Mesodermal cell (in vitro differentiated cells): ENCODE results near the gene ZNF575. TPM values are rescaled to one million over a fixed set of nuclear protein-coding genes. Genes with fewer than 3 reads are reported as not detected.

ENCODE experiments used
- H3K27ac ChIP-seq: 2 replicates; pipeline ENCODE4 v1.7.0; 2013; ENCODE audit warnings: mild to moderate bottlenecking, low read depth, low read length, moderate library complexity; ENCODE audit not compliant: severe bottlenecking
- H3K36me3 ChIP-seq: 2 replicates; pipeline ENCODE4 v1.7.1; 2013; ENCODE audit warnings: mild to moderate bottlenecking, low read length, moderate library complexity; ENCODE audit not compliant: control insufficient read depth, insufficient read depth
- H3K4me1 ChIP-seq: one replicate; pipeline ENCODE4 v1.7.1; 2013; ENCODE audit warnings: mild to moderate bottlenecking, low read length; ENCODE audit not compliant: insufficient read depth, control insufficient read depth, poor library complexity, severe bottlenecking
- H3K4me3 ChIP-seq: 2 replicates; pipeline ENCODE4 v1.7.0; 2013; ENCODE audit warnings: low read length, control low read depth, mild to moderate bottlenecking; ENCODE audit not compliant: insufficient read depth, poor library complexity, severe bottlenecking; ENCODE audit errors: extremely low read depth
- H3K9me3 ChIP-seq: 2 replicates; pipeline ENCODE4 v1.7.1; 2013; ENCODE audit warnings: mild to moderate bottlenecking, low read length, moderate library complexity; ENCODE audit not compliant: control insufficient read depth
- WGBS, 2 experiments: methylation state at CpG; one replicate each; pipeline ENCODE4 v1.1.5; 2013; ENCODE audit warnings: missing lambda C conversion rate in 2 of 2; ENCODE audit not compliant: insufficient coverage in 2 of 2; 5-methylcytosine and 5-hydroxymethylcytosine counted together
- polyA plus RNA-seq, 2 experiments: library from polyadenylated mRNA; stranded (reverse); fragments of 50-300 nt; gene quantifications; one replicate each; pipeline ENCODE4 v1.2.3, GENCODE V29; 2013

ZNF575 gene, protein sequence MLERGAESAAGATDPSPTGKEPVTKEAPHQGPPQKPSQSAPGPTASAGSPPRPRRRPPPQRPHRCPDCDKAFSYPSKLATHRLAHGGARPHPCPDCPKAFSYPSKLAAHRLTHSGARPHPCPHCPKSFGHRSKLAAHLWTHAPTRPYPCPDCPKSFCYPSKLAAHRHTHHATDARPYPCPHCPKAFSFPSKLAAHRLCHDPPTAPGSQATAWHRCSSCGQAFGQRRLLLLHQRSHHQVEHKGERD
- 1.0 TPM for polyA plus RNA-seq (2013, experiment 1 of 2)
- polyA plus RNA-seq (2013, experiment 2 of 2), result 1.2 TPM

- Histone ChIP-seq H3K4me1 (peaks cover 10% of the 10 kb centered on the region), H3K4me3 (peak within 1 kb of the TSS; percentile 47), H3K27ac (peak within 1 kb of the TSS; percentile 93), H3K9me3 (no peaks in the 10 kb centered on the region), H3K36me3 (peaks cover 18% of the 10 kb centered on the region)
- 0 to 3% methylated on average over 25 to 41 of the region's 47 CpGs for WGBS, 2 experiments
Measured at GRCh38 chr19:43532962-43533545, at the start of gene ZNF575. ZNF575 (plus strand) TSS chr19:43533188; CDS start chr19:43534423, 1,235 bp downstream.

DNA sequence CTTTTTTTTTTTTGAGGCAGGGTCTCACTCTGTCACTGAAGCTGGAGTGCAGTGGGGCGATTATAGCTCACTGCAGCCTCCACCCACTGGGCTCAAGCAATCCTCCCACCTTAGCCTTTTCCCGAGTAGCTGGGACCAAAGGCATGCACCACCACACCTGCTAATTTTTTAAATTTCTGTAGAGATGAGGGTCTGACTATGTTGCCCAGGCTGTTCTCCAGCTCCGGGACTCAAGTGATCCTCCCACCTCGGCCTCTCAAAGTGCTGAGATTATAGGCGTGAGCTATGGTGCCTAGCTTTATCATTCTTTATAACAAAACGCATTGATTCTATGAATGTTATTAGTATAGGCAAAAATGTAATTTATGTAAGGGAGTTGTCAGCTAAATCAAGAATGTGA, 49.7 kb upstream of the ZNF575 start:
- Histone ChIP-seq H3K4me3 (no peak overlapping the region), H3K4me1 (no peaks in the 10 kb centered on the region), H3K36me3 (no peaks in the 10 kb centered on the region), H3K9me3 (no peaks in the 10 kb centered on the region), H3K27ac (no peak overlapping the region)
- WGBS, 2 experiments, result 96% methylated on average over 4 of the region's 6 CpGs; no CpG with 5 or more reads in 1 of the 2 experiments

DNA sequence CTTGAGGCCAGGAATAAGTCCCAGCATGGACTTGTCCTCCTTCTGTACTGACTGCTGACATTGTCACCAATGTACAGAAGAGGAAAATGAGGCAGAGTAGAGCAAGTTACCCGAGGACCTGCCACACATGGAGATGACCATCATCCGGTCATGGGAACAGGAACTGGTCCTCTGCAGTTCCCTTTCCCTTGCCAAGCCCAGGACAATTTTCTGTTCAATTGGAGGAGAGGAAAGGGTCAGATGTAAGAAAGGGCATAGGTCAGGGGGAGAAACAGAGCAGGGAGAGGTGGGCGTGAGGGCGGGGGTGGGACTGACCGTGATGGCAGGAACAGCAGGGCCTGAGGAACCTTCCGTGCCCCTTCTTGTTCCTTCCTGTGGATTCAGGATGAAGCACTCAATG, 47.0 kb upstream of the ZNF575 start:
- H3K9me3 ChIP-seq, result no peaks in the 10 kb centered on the region
- H3K4me3 ChIP-seq, result no peak overlapping the region
- no peak overlapping the region for H3K27ac ChIP-seq
- WGBS, 2 experiments, result 88 to 89% methylated on average over 2 to 5 of the region's 6 CpGs
- H3K4me1 ChIP-seq, result no peaks in the 10 kb centered on the region
- H3K36me3 ChIP-seq, result no peaks in the 10 kb centered on the region

DNA sequence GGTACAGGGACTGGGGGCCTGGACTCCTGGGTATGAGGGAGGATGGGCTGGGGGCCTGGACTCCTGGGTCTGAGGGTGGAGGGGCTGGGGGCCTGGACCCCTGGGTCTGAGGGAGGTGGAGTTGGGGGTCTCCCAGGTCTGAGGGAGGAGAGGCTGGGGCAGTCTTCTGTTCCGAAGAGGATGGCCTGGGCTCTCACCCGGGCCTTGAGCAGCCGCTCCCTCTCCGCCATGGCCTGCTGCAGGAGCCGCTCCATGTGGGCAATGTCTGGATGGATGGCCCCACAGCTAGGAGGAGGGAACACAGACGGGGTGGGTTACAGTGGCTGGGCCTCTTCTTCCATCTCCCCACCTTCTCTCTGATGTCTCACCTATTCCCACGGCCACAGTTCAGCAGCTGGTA, 46.6 kb upstream of the ZNF575 start:
- no peak overlapping the region for H3K27ac ChIP-seq
- no peaks in the 10 kb centered on the region for H3K9me3 ChIP-seq
- H3K4me1 ChIP-seq, result no peaks in the 10 kb centered on the region
- H3K4me3 ChIP-seq, result no peak overlapping the region
- no peaks in the 10 kb centered on the region for H3K36me3 ChIP-seq
- 88 to 94% methylated on average over 3 to 5 of the region's 7 CpGs for WGBS, 2 experiments

- H3K4me3 ChIP-seq, result no peak overlapping the region
- H3K4me1 ChIP-seq, result no peaks in the 10 kb centered on the region
- no peaks in the 10 kb centered on the region for H3K36me3 ChIP-seq
- H3K9me3 ChIP-seq, result no peaks in the 10 kb centered on the region
- 84 to 95% methylated on average over 6 to 7 of the region's 8 CpGs for WGBS, 2 experiments
- no peak overlapping the region for H3K27ac ChIP-seq
Measured at GRCh38 chr19:43488179-43488578, 44.8 kb upstream of the ZNF575 start.

DNA sequence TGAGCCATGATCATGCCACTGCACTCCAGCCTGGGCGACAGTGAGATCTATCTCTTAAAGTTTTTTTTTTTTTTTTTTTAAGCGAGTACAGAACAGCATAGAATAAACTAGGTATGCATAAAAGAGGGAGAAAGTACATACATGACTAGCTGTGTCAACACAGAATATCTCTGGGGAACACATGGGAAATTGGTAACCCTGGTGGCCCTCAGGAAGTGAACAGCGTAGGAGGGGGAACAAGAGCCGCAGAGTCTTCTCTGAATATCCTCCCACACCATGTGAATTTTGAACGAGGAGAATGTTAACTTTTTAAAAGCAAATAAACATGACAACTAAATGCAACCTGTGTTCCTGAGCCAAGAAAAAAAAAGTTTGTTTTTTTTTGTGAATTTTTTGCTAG, 43.7 kb upstream of the ZNF575 start:
- no peaks in the 10 kb centered on the region for H3K4me1 ChIP-seq
- no peak overlapping the region for H3K27ac ChIP-seq
- peaks cover 3% of the 10 kb centered on the region for H3K36me3 ChIP-seq
- H3K9me3 ChIP-seq, result no peaks in the 10 kb centered on the region
- H3K4me3 ChIP-seq, result no peak overlapping the region
- WGBS, 2 experiments, result 100% methylated on average over 1 of the region's 5 CpGs; no CpG with 5 or more reads in 1 of the 2 experiments

- Histone ChIP-seq H3K36me3 (peaks cover 10% of the 10 kb centered on the region), H3K27ac (no peak overlapping the region), H3K9me3 (no peaks in the 10 kb centered on the region), H3K4me1 (no peaks in the 10 kb centered on the region), H3K4me3 (no peak overlapping the region)
- WGBS, 2 experiments, result 91 to 92% methylated on average over 3 to 4 of the region's 7 CpGs
Measured at GRCh38 chr19:43489979-43490599, 42.9 kb upstream of the ZNF575 start.

GRCh38 chr19:43490759-43491158, 42.2 kb upstream of the ZNF575 start:
- Histone ChIP-seq H3K4me3 (no peak overlapping the region), H3K27ac (no peak overlapping the region)
- 91 to 100% methylated on average over 4 of the region's 5 CpGs for WGBS, 2 experiments

DNA sequence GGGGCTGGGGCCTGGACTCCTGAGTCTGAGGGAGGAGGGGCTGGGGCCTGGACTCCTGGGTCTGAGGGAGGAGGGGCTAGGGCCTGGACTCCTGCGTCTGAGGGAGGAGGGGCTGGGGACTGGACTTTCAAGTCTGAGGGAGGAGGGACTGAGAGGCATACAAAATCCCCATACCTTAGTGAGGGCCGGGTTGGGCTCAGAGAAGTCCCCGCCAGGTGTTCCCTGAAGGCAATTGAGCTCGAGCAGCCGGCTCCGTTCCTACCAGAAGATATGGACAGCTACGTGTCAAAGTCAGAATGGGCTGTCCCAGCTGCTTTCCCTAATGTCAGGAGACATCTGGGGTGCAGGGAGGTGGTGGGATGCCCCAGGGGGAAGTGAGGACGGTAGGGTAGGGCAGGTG, 37.9 kb upstream of the ZNF575 start:
- H3K4me3 ChIP-seq, result no peak overlapping the region
- H3K4me1 ChIP-seq, result no peaks in the 10 kb centered on the region
- H3K27ac ChIP-seq, result no peak overlapping the region
- 86% methylated on average over 6 to 7 of the region's 8 CpGs for WGBS, 2 experiments
- no peaks in the 10 kb centered on the region for H3K9me3 ChIP-seq
- peaks cover 29% of the 10 kb centered on the region for H3K36me3 ChIP-seq

More at GRCh38 chr19:43490759-43491158, 42.2 kb upstream of the ZNF575 start:
- Histone ChIP-seq H3K9me3 (no peaks in the 10 kb centered on the region), H3K4me1 (no peaks in the 10 kb centered on the region), H3K36me3 (peaks cover 17% of the 10 kb centered on the region)

- Histone ChIP-seq H3K9me3 (no peaks in the 10 kb centered on the region), H3K27ac (no peak overlapping the region), H3K4me3 (no peak overlapping the region), H3K36me3 (peaks cover 38% of the 10 kb centered on the region), H3K4me1 (no peaks in the 10 kb centered on the region)
- WGBS, 2 experiments, result 92 to 95% methylated on average over 5 to 7 of the region's 7 CpGs
Measured at GRCh38 chr19:43496960-43497359, 36.0 kb upstream of the ZNF575 start.
